Activated T-cell treated with anti-CD3 and anti-CD28 coated beads for 1 hour (primary cell): Measurements from ENCODE around the gene NCK2.
"Not testable (repeated sequence)": the region's sequence is repeated elsewhere in the genome, so short reads cannot be mapped to it uniquely, and the experiment has no call there.

ENCODE experiments used
- DNase-seq: peaks from one replicate; pipeline ENCODE4 v3.0.0-alpha.2; 2020; ENCODE audit warnings: low read depth

Gene NCK2

GRCh38 chr2:105756435-105756834 is 11.7 kb downstream of the NCK2 start:
- DNase-seq, result no peak

DNA sequence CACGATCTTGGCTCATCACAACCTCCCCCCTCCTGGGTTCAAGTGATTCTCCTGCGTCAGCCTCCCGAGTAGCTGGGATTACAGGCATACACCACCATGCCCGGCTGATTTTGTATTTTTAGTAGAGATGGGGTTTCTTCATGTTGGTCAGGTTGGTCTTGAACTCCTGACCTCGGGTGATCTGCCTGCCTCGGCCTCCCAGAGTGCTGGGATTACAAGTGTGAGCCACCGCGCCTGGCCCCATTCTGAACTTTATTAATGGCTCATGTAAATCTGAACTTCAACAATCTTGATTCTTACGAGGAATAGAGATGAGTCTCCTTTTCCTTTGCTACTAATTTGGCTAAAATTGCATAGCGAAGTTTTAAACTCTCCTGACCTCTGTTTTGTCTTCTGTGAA is 12.2 kb downstream of the NCK2 start:
- not testable (repeated sequence) for DNase-seq

GRCh38 chr2:105757433-105757832 is 12.7 kb downstream of the NCK2 start:
- DNase-seq, result no peak

DNA sequence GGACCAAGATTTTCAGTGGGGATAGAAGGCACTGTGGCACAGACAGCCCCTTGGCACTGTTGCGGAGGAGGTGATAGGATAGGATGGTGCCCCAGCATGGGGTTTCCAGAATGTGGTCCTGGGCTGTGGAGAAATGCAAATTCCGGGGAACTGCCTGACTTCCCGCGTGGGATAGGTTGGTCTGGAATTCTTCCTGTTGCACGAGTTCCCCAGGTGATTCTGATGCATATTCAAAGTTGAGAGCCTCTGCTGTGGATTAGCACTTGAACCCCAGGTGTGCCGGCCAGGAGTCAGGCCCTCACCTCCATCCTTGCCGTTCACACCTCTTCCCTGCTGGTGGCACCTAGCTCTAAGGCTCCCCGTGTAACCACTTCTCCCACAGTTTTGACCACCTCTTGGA is 15.5 kb downstream of the NCK2 start:
- no peak for DNase-seq

GRCh38 chr2:105760639-105761337 is 16.1 kb downstream of the NCK2 start:
- DNase-seq, result no peak

DNA sequence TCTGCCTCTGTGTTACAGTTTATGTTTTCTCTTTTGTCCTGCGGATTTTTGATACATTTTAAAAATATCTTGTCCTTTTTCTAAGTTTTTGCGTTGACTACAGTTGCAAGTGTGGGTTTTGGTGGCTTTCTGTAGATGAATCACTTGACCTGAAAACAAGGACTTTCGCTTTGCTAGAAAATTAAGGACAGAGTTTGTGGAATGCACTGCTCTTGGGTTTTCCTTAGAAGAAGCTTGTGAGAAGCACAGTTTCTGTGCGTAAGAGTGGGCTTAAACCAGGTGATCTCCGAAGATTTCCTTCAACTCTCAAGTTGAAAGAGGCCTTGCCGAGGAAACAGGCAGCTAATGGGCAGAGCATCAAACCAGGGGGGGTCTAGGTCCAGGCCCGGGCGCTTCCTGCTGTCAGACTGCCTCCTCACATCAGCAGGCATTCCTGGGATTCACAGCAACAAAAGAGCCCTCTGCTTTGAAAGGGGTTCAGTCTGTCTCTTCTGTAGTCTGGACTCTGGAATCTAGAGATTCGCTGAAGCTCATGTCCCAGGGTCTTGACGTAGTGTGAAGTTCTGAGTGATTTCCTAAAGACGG is 17.3 kb downstream of the NCK2 start:
- no peak for DNase-seq

- DNase-seq, result no peak
Observed at GRCh38 chr2:105763076-105763475, 18.4 kb downstream of the NCK2 start.

DNA sequence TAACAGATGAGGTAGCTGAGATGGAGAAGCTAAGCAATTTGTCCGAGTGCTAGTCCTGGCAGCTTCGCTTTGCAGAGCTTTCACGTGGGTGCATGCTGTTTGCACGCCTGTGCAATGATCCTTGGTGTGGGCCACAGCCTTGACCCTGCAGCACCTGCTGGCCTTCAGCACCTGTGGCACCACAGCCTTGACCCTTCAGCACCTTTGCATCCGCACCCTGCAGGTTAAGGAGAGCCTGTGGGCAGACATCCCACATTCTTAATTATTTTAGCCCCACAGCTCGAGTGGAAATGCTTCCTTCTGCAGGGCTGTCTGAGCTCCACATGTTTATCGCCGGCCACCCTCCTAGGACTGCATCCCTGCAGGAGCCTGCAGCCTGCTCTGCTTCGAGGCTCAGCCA is 19.3 kb downstream of the NCK2 start:
- DNase-seq, result no peak

- no peak for DNase-seq
Observed at GRCh38 chr2:105765415-105766299, 20.9 kb downstream of the NCK2 start.

DNA sequence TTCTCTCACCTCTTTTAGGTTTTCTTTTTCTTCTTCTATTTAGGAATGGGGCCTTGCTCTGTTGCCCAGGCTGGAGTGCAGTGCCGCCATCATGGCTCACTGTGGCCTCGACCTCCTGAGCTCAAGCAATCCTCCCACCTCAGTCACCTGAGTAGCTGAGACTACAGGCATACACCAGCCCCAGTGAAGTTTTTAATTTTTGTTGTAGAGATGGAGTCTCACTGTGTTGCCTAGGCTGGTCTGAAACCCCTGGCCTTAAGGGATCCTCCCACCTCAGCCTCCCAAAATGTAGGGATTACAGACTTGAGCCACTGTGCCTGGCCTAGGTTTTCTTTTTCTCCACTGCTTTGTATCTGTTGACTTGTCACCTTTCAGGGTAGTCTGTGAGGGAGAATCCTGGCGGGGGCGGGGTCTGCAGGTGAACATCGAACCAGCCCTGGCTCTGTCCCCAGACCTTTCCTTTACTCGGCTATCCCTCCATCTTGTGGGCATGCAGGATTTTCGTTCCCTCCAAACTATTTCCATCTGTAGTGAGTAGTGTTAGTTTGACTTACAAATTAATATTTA is 21.7 kb downstream of the NCK2 start:
- no peak for DNase-seq

GRCh38 chr2:105768176-105768575 is 23.5 kb downstream of the NCK2 start:
- DNase-seq, result no peak

- no peak for DNase-seq
Observed at GRCh38 chr2:105768961-105769452, 24.3 kb downstream of the NCK2 start.

- DNase-seq, result no peak
Observed at GRCh38 chr2:105769504-105769903, 24.8 kb downstream of the NCK2 start.

DNA sequence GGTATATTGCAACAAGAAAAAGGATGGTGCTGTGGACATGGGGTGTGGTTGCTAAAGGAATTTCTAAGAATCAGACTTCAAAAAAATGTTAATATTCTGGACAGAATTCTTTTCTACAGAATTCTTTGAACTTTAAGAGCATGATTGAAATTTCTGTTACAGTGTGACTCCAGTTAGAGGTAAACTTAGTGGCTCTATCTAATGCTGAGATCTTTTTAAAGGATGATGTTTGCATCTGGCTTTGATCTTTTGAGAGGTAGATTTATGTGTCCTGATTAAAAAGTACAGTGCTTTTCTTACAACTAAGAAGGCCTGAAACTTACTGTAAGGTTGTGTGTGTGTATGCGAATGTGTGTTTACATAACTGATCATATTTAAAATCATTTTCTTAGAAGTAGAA is 25.4 kb downstream of the NCK2 start:
- DNase-seq, result no peak

DNA sequence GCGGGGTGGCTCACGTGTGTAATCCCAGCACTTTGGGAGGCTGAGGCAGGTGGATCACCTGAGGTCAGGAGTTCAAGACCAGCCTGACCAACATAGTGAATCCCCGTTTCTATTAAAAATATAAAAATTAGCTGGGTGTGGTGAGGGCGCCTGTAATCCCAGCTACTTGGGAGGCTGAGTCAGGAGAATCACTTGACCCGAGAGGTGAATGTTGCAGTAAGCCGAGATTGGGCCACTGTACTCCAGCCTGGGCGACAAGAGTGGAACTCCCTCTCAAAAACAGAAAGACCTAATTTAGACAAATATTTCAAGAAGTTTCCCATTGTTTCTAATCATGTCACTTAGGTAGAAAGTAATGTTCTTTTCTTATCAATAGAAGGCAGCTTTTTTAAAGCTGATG is 26.6 kb downstream of the NCK2 start:
- not testable (repeated sequence) for DNase-seq

- no peak for DNase-seq
Observed at GRCh38 chr2:105771836-105772235, 27.1 kb downstream of the NCK2 start.

GRCh38 chr2:105772362-105772761 is 27.6 kb downstream of the NCK2 start:
- DNase-seq, result no peak

DNA sequence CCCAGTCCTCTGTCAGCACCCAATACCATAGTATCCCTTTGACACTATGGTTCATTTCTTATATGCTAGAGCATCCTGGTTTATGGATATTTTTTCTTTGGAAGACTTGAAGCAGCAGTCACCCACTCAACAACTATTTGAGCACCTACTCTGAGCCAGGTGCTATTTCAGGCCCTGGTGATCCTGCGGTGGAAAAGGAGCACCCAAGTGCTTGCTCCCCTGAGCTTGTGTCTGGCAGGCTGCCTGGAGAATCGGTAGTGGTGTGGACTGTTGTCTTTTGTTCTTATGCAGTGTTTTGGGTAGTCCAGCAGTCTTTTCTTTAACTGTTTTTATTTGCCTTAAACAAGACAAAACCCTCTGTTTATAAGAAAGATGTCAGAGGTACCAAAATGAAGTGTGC is 28.9 kb downstream of the NCK2 start:
- DNase-seq, result no peak

- no peak for DNase-seq
Observed at GRCh38 chr2:105774781-105775337, 30.1 kb downstream of the NCK2 start.

- no peak for DNase-seq
Observed at GRCh38 chr2:105775809-105776559, 31.3 kb downstream of the NCK2 start.

DNA sequence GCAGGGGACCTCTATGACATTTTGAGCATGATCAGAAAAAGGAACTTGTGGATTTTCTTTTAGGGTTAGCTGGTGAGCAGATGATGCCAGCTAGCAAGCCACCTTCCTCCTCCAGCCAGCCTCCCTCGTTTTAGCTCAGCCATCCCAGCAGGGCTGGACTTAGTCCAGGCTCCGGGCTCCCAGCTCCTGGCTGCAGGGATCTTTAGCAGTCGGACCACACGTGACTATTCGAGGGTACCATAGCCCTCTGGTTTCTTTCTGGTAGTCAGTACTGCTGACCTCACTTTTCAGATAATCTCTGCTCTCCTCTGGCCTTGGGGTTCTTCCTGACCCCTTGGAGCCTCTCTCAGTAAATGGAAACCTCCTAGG is 31.8 kb downstream of the NCK2 start:
- DNase-seq, result no peak
